ENCODE data around the gene CTAG1A.

CTAG1A gene

DNA sequence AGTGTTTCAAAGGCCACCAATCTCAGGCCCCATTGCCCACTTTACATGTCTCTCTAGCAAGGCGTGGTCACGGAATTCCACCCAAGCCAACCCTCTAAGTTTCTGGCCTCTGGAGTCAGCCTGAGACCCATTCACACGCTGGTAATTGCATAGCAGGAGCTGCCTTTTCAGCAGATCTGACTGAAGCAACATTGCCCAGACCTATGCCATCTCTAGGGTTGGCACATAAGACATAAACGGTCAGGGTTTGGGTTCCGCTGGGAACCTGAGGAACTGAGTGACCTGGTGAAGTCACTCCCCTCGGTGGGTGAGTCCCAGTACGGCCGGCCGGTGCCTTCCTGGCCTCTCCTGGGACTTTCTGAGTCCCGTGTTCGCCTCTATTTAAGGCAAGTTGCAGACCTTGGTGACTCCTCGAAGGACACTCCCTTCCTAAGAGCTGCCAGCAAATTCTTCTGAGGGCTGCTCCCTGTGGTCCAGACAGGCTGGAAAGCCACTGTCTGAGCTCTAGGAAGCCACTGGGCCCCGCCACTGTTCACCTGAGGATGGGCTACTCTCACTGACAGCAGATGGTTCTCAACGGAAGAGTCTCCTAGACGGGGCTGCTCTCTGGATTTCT, 15.9 kb downstream of the CTAG1A start:
- no peak overlapping the region for H3K27ac ChIP-seq (replicated peaks)

DNA sequence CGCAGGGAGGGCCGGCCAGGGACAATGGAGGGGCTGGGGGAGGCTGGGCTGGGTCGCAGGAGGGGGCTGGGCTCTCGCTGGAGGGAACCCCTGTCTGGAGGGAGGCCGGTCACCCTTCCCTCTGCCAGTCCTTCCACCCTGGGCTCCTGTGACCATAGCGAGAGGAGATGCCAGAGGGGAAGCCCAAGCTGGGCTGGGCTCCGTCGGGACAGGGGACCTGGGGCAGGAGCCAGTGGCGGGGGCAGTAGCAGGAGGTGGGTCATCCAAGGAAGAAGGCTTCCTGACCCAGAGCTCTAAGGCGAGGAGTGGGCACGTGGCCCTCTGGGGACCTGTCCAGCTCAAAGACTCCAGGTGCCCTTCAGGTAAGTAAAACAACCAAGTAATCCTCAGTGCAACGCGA, 17.3 kb downstream of the CTAG1A start:
- TF ChIP-seq, protein P1, sequence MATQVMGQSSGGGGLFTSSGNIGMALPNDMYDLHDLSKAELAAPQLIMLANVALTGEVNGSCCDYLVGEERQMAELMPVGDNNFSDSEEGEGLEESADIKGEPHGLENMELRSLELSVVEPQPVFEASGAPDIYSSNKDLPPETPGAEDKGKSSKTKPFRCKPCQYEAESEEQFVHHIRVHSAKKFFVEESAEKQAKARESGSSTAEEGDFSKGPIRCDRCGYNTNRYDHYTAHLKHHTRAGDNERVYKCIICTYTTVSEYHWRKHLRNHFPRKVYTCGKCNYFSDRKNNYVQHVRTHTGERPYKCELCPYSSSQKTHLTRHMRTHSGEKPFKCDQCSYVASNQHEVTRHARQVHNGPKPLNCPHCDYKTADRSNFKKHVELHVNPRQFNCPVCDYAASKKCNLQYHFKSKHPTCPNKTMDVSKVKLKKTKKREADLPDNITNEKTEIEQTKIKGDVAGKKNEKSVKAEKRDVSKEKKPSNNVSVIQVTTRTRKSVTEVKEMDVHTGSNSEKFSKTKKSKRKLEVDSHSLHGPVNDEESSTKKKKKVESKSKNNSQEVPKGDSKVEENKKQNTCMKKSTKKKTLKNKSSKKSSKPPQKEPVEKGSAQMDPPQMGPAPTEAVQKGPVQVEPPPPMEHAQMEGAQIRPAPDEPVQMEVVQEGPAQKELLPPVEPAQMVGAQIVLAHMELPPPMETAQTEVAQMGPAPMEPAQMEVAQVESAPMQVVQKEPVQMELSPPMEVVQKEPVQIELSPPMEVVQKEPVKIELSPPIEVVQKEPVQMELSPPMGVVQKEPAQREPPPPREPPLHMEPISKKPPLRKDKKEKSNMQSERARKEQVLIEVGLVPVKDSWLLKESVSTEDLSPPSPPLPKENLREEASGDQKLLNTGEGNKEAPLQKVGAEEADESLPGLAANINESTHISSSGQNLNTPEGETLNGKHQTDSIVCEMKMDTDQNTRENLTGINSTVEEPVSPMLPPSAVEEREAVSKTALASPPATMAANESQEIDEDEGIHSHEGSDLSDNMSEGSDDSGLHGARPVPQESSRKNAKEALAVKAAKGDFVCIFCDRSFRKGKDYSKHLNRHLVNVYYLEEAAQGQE (IDR thresholded peaks at IDR 0.05; ENCODE audit: insufficient replicate concordance, low read depth) = no peak
- TF ChIP-seq POLR2AphosphoS5 (IDR thresholded peaks at IDR 0.05; ENCODE audit: low read depth) (no peak), GABPA (IDR thresholded peaks at IDR 0.05; ENCODE audit: low read depth) (no peak), SPI1 (IDR thresholded peaks at IDR 0.05; ENCODE audit: borderline replicate concordance, low read depth) (no peak)
- TF ChIP-seq, protein P2, sequence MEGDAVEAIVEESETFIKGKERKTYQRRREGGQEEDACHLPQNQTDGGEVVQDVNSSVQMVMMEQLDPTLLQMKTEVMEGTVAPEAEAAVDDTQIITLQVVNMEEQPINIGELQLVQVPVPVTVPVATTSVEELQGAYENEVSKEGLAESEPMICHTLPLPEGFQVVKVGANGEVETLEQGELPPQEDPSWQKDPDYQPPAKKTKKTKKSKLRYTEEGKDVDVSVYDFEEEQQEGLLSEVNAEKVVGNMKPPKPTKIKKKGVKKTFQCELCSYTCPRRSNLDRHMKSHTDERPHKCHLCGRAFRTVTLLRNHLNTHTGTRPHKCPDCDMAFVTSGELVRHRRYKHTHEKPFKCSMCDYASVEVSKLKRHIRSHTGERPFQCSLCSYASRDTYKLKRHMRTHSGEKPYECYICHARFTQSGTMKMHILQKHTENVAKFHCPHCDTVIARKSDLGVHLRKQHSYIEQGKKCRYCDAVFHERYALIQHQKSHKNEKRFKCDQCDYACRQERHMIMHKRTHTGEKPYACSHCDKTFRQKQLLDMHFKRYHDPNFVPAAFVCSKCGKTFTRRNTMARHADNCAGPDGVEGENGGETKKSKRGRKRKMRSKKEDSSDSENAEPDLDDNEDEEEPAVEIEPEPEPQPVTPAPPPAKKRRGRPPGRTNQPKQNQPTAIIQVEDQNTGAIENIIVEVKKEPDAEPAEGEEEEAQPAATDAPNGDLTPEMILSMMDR (IDR thresholded peaks at IDR 0.05; ENCODE audit: insufficient read depth, low read length) = no peak
- no peak for DNase-seq (ENCODE audit: low read depth in 1 of 2, low spot score in 1 of 2)
- Histone ChIP-seq H3K4me3 (replicated peaks; ENCODE audit: insufficient read depth, low read length) (no peak overlapping the region), H3K27me3 (ENCODE audit: insufficient read depth, poor library complexity, severe bottlenecking) (no peaks in the 10 kb centered on the region), H3K27ac (replicated peaks) (no peak overlapping the region)

More for the DNA sequence above, 15.9 kb downstream of the CTAG1A start:
- DNase-seq (ENCODE audit: low read depth in 1 of 2, low spot score in 1 of 2) = no peak
- no peak for TF ChIP-seq SPI1 (IDR thresholded peaks at IDR 0.05; ENCODE audit: borderline replicate concordance, low read depth)
- TF ChIP-seq GABPA (IDR thresholded peaks at IDR 0.05; ENCODE audit: low read depth) = no peak
- TF ChIP-seq, protein P1 (IDR thresholded peaks at IDR 0.05; ENCODE audit: insufficient replicate concordance, low read depth) = no peak
- no peak for TF ChIP-seq POLR2AphosphoS5 (IDR thresholded peaks at IDR 0.05; ENCODE audit: low read depth)
- TF ChIP-seq, protein P2 (IDR thresholded peaks at IDR 0.05; ENCODE audit: insufficient read depth, low read length) = no peak
- Histone ChIP-seq H3K4me3 (replicated peaks; ENCODE audit: insufficient read depth, low read length) (no peak overlapping the region), H3K27me3 (ENCODE audit: insufficient read depth, poor library complexity, severe bottlenecking) (no peaks in the 10 kb centered on the region)

DNA sequence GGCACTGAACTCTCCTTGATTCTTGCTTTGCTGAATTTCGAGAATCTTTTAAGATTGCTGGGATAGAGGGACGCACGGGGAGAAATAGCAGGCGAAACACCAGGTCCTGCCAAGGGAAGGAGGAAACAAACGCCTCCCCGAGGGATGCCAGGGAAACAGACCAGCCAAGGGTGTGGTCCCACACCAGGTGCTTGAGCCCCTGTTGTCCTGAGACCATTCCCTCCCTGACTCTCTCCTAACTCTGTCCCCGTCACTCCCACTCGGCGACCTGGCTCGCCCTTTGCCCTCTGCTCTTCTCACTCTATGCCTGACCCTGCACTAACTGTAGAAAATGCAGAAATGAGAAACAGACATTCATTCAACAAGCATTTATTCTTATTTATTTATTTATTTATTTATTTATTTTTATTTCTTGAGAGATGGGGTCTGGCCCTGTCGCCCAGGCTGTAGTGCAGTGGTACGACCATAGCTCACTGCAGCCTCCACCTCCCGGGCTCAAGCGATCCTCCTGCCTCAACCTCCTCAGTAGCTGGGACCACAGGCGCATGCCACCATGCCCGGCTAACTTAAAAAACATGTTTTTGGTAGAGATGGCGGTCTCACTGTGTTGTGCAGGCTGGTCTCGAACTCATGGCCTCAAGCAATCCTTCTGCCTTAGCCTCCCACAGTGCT, 18.0 kb downstream of the CTAG1A start:
- H3K27me3 ChIP-seq (ENCODE audit: insufficient read depth, poor library complexity, severe bottlenecking) = no peaks in the 10 kb centered on the region
- no peak for TF ChIP-seq GABPA (IDR thresholded peaks at IDR 0.05; ENCODE audit: low read depth)
- no peak for TF ChIP-seq SPI1 (IDR thresholded peaks at IDR 0.05; ENCODE audit: borderline replicate concordance, low read depth)
- TF ChIP-seq POLR2AphosphoS5 (IDR thresholded peaks at IDR 0.05; ENCODE audit: low read depth) = no peak
- TF ChIP-seq, protein P1 (IDR thresholded peaks at IDR 0.05; ENCODE audit: insufficient replicate concordance, low read depth) = no peak
- TF ChIP-seq, protein P2 (IDR thresholded peaks at IDR 0.05; ENCODE audit: insufficient read depth, low read length) = no peak
- H3K4me3 ChIP-seq (replicated peaks; ENCODE audit: insufficient read depth, low read length) = no peak overlapping the region
- no peak overlapping the region for H3K27ac ChIP-seq (replicated peaks)
- no peak for DNase-seq (ENCODE audit: low read depth in 1 of 2, low spot score in 1 of 2)

Data from HL-60 (cell line).